Caco-2 (cell line): ENCODE measurements around the gene ZNF439. TPM values are rescaled to one million over a fixed set of nuclear protein-coding genes. Genes with fewer than 3 reads are reported as not detected.
"Not testable (repeated sequence)": the region's sequence is repeated elsewhere in the genome, so short reads cannot be mapped to it uniquely, and the experiment has no call there.

Source experiments
- BruUV-seq: library from RNA; stranded (reverse); fragments of 400-500 nt; replicated peaks from 2 replicates; lab custom pipeline; 2021; lab: Mats Ljungman, UMichigan
- CTCF ChIA-PET: fragments of 300-600 bp; sonication (Branson Sonifier 250); formaldehyde crosslinking; loops from one replicate; lab custom pipeline; 2022; ENCODE audit warnings: antibody characterized with exemption; lab: Charles Lee
- POLR2A ChIA-PET: fragments of 300-600 bp; sonication (Branson Sonifier 250); formaldehyde crosslinking; loops from one replicate; lab custom pipeline; 2022; ENCODE audit warnings: antibody characterized with exemption; lab: Charles Lee
- DNase-seq, 2 experiments: peaks; one replicate each; pipeline versions ENCODE4 v3.0.0 to v3.0.0-alpha.2; 2020 to 2022
- H3K27me3 ChIP-seq: replicated peaks from 2 replicates; pipeline ENCODE4 v1.6.0; 2011; ENCODE audit warnings: low read length; ENCODE audit not compliant: control insufficient read depth, insufficient read depth
- H3K36me3 ChIP-seq: 2 replicates; pipeline ENCODE4 v1.5.1; 2011; ENCODE audit warnings: low read length; ENCODE audit not compliant: control insufficient read depth, insufficient read depth
- H3K4me1 ChIP-seq: fragments of 250-450 bp; sonication (Bioruptor Pico); 2 replicates; pipeline ENCODE4 v1.5.1; 2020; ENCODE audit warnings: mild to moderate bottlenecking
- H3K4me3 ChIP-seq: 2 replicates; pipeline ENCODE4 v1.5.1; 2011; ENCODE audit warnings: low read depth, mild to moderate bottlenecking, control low read depth, low read length
- H3K9me3 ChIP-seq: fragments of 250-450 bp; sonication (Bioruptor Pico); 2 replicates; pipeline ENCODE4 v1.5.1; 2020; ENCODE audit warnings: mild to moderate bottlenecking, moderate library complexity
- H3K27ac Mint-ChIP-seq: one replicate; pipeline ENCODE4 v1.8.0; 2022; ENCODE audit warnings: mixed read lengths; ENCODE audit not compliant: unreplicated experiment
- H3K27me3 Mint-ChIP-seq: one replicate; pipeline ENCODE4 v1.8.0; 2022; ENCODE audit warnings: mixed read lengths; ENCODE audit not compliant: insufficient read depth, unreplicated experiment
- H3K36me3 Mint-ChIP-seq: one replicate; pipeline ENCODE4 v1.8.0; 2022; ENCODE audit warnings: mild to moderate bottlenecking, mixed read lengths; ENCODE audit not compliant: insufficient read depth, unreplicated experiment
- H3K4me1 Mint-ChIP-seq: one replicate; pipeline ENCODE4 v1.8.0; 2022; ENCODE audit warnings: low read depth, mixed read lengths; ENCODE audit not compliant: unreplicated experiment
- H3K4me3 Mint-ChIP-seq: one replicate; pipeline ENCODE4 v1.8.0; 2022; ENCODE audit warnings: mild to moderate bottlenecking, moderate library complexity, mixed read lengths; ENCODE audit not compliant: unreplicated experiment
- H3K9me3 Mint-ChIP-seq: one replicate; pipeline ENCODE4 v1.8.0; 2022; ENCODE audit warnings: mixed read lengths; ENCODE audit not compliant: unreplicated experiment
- intact Hi-C: fragments of 100-400 bp; cut with micrococcal nuclease; formaldehyde crosslinking; loops from one replicate; pipeline ENCODE4 v1.10.0; 2022; ENCODE audit not compliant: unreplicated experiment
- total RNA-seq: library from RNA; stranded (reverse); gene quantifications from 2 replicates; pipeline ENCODE4 v1.2.3, GENCODE V29; 2022
- TF ChIP-seq, protein P1 (sequence below), 2 experiments: fragments of 200-600 bp in 1 of 2; IDR thresholded peaks; 1 replicate in 1 of 2; 2 replicates in 1 of 2; pipeline versions ENCODE4 v1.5.1 to v1.8.0; 2011 to 2022; ENCODE audit warnings: antibody characterized with exemption in 1 of 2, control low read depth in 1 of 2, inconsistent platforms in 1 of 2, low read depth in 1 of 2, low read length in 1 of 2, mild to moderate bottlenecking in 1 of 2, moderate library complexity in 1 of 2; ENCODE audit not compliant: insufficient read depth in 1 of 2, severe bottlenecking in 1 of 2, unreplicated experiment in 1 of 2

Gene ZNF439
- total RNA-seq, 1 experiment from 2014 or later = 3.1 TPM

- Mint-ChIP-seq H3K27ac (no peak overlapping the region), H3K36me3 (no peaks in the 10 kb centered on the region), H3K9me3 (peaks cover 4% of the 10 kb centered on the region), H3K4me3 (no peak overlapping the region), H3K27me3 (no peaks in the 10 kb centered on the region), H3K4me1 (no peaks in the 10 kb centered on the region)
- Histone ChIP-seq H3K9me3 (peaks cover 7% of the 10 kb centered on the region), H3K36me3 (no peaks in the 10 kb centered on the region), H3K4me3 (no peak overlapping the region), H3K27me3 (no peaks in the 10 kb centered on the region), H3K4me1 (no peaks in the 10 kb centered on the region)
- TF ChIP-seq, protein P1, sequence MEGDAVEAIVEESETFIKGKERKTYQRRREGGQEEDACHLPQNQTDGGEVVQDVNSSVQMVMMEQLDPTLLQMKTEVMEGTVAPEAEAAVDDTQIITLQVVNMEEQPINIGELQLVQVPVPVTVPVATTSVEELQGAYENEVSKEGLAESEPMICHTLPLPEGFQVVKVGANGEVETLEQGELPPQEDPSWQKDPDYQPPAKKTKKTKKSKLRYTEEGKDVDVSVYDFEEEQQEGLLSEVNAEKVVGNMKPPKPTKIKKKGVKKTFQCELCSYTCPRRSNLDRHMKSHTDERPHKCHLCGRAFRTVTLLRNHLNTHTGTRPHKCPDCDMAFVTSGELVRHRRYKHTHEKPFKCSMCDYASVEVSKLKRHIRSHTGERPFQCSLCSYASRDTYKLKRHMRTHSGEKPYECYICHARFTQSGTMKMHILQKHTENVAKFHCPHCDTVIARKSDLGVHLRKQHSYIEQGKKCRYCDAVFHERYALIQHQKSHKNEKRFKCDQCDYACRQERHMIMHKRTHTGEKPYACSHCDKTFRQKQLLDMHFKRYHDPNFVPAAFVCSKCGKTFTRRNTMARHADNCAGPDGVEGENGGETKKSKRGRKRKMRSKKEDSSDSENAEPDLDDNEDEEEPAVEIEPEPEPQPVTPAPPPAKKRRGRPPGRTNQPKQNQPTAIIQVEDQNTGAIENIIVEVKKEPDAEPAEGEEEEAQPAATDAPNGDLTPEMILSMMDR (IDR thresholded peaks at IDR 0.05; ENCODE audit: insufficient read depth in 1 of 2, low read depth in 1 of 2, low read length in 1 of 2, severe bottlenecking in 1 of 2, unreplicated experiment in 1 of 2) = no peak
- DNase-seq = no peak
- CTCF ChIA-PET = no interaction called here
- no TSS peak for BruUV-seq
- intact Hi-C loops = no loop called here
- POLR2A ChIA-PET = no interaction called here
These were observed 25.2 kb downstream of the ZNF439 start for GRCh38 chr19:11873762-11874161.

DNA sequence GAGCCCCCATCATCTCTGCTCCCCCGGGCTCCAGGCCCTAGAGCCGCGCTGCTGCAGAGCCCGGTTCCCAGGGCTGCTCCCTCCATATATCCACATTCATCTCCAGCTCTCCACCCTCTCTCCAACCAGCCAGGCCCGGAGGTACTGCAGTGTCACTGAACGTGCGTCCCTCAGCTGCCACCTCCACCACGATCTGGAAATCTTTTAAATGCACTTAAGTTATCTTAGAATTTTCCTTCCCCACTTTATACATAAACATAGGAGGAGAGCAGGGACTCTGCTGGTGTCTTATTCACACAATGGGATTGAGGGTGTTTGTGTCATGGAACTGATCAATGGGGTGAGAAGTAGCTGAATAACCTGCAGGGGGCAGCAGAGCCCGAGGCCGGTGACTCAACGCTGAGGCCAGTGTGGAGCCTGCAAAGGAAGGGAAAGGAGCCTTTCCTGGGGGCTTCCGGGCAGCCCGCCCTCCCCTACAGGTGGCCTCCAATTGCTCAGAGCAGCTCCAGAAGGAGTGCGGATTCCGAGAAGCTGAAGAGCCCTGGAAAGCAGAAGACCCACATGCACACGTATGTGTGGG lies 31.3 kb downstream of the ZNF439 start:
- DNase-seq, H3K4me3 ChIP-seq, H3K36me3 ChIP-seq, H3K27me3 Mint-ChIP-seq, H3K4me1 Mint-ChIP-seq, BruUV-seq, H3K36me3 Mint-ChIP-seq, H3K4me3 Mint-ChIP-seq, H3K27me3 ChIP-seq, H3K4me1 ChIP-seq, H3K9me3 ChIP-seq, POLR2A ChIA-PET, H3K27ac Mint-ChIP-seq: not testable (repeated sequence)
- H3K9me3 Mint-ChIP-seq = peaks cover 34% of the 10 kb centered on the region
- intact Hi-C loops = loop anchor here (5.0 kb wide), 1 partner anchor 158 kb away; the partner anchor contains the start of gene ZNF433
- CTCF ChIA-PET = interaction anchor here (1.3 kb wide), 1 partner anchor 82 kb away, joined by 3 read pairs; no protein-coding TSS in a partner anchor

DNA sequence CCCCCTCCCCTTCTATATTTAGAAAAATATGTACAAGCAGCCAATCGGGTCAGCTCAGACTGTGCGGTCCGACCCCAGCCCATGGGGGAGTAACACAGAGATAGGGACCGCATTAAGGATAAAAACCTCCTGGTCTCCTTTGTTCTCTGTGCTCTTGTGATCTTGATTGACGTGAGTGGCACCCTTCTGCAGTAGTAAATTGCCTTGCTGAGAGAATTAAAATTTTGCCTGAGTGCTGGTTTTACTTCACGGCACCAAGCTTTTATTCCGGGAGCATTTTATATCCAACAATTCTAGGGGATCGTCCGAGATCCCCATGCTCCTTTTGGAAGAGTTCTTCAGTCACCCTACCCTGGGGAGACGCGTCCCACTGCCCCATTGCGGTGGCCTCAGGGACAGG lies 32.1 kb downstream of the ZNF439 start:
- no peak for DNase-seq
- ChIA-PET POLR2A (no interaction called here), CTCF (interaction anchor here (1.4 kb wide), 1 partner anchor 83 kb away, joined by 6 read pairs; no protein-coding TSS in a partner anchor)
- no peak overlapping the region for H3K4me3 Mint-ChIP-seq
- BruUV-seq = no TSS peak
- TF ChIP-seq, protein P1 (IDR thresholded peaks at IDR 0.05; ENCODE audit: insufficient read depth in 1 of 2, low read depth in 1 of 2, low read length in 1 of 2, severe bottlenecking in 1 of 2, unreplicated experiment in 1 of 2) = no peak
- peaks cover 34% of the 10 kb centered on the region for H3K9me3 Mint-ChIP-seq
- intact Hi-C loops = loop anchor here (5.0 kb wide), 1 partner anchor 157 kb away; the partner anchor contains the start of gene ZNF433
- no peaks in the 10 kb centered on the region for H3K27me3 Mint-ChIP-seq
- H3K27ac Mint-ChIP-seq = no peak overlapping the region
- Histone ChIP-seq H3K27me3 (no peaks in the 10 kb centered on the region), H3K36me3 (no peaks in the 10 kb centered on the region), H3K4me1 (no peaks in the 10 kb centered on the region), H3K9me3 (peaks cover 2% of the 10 kb centered on the region; the same call in 1 of the 2 replicates), H3K4me3 (no peak overlapping the region)
- H3K36me3 Mint-ChIP-seq = no peaks in the 10 kb centered on the region
- no peaks in the 10 kb centered on the region for H3K4me1 Mint-ChIP-seq
